WTC11 (cell line): ENCODE results near the gene PAFAH2.

Experiments used
- CREB1 ChIP-seq: sonication (generic); formaldehyde crosslinking; IDR thresholded peaks from 2 replicates; pipeline ENCODE4 v1.8.0; 2023; ENCODE audit warnings: mild to moderate bottlenecking, missing genetic modification reagents
- CTCF ChIP-seq: fragments of 200-600 bp; IDR thresholded peaks from 2 replicates; pipeline ENCODE4 v1.8.0; 2022; ENCODE audit warnings: antibody characterized with exemption
- ESRRA ChIP-seq: sonication (generic); formaldehyde crosslinking; IDR thresholded peaks from 2 replicates; pipeline ENCODE4 v1.8.1; 2022; ENCODE audit warnings: mild to moderate bottlenecking, missing genetic modification reagents, borderline replicate concordance
- ZNF232 ChIP-seq: sonication (generic); formaldehyde crosslinking; IDR thresholded peaks from 2 replicates; pipeline ENCODE4 v1.8.0; 2022; ENCODE audit warnings: mild to moderate bottlenecking, missing genetic modification reagents

GRCh38 chr1:25971066-25971810 is 26.6 kb downstream of the PAFAH2 start:
- TF ChIP-seq CREB1 (CRISPR knock-in tag) (no peak), ZNF232 (CRISPR knock-in tag) (no peak), CTCF (no peak), ESRRA (CRISPR knock-in tag) (no peak)
